Tibial nerve (tissue), 4 donors: Measurements from ENCODE around the gene SOX18. TPM values are rescaled to one million over a fixed set of nuclear protein-coding genes. Genes with fewer than 3 reads are reported as not detected.

Experiments
- DNase-seq, 2 donors: peaks; one replicate each; pipeline ENCODE4 v3.0.0-alpha.2; 2019; ENCODE audit warnings: low spot score in 2 of 2
- H3K27ac ChIP-seq, 4 donors: fragments of 200-600 bp; sonication (generic) in 3 of 4; one replicate each; pipeline ENCODE4 v1.5.1; 2017 to 2019; ENCODE audit warnings: mild to moderate bottlenecking in 1 of 4
- H3K27me3 ChIP-seq, 2 donors: fragments of 200-600 bp; sonication (generic) in 1 of 2; one replicate each; pipeline versions ENCODE4 v1.5.1 to v1.6.0; 2017 to 2019
- H3K36me3 ChIP-seq, 3 donors: fragments of 200-600 bp; sonication (generic); one replicate each; pipeline ENCODE4 v1.5.1; 2018 to 2019
- H3K4me1 ChIP-seq, 4 donors: fragments of 200-600 bp; sonication (generic) in 3 of 4; one replicate each; pipeline ENCODE4 v1.5.1; 2017 to 2019
- H3K4me3 ChIP-seq, 4 donors: fragments of 200-600 bp; sonication (generic) in 3 of 4; one replicate each; pipeline ENCODE4 v1.5.1; 2017 to 2019; ENCODE audit warnings: mild to moderate bottlenecking in 1 of 4, moderate library complexity in 1 of 4
- H3K9me3 ChIP-seq, 4 donors: fragments of 200-600 bp; sonication (generic) in 3 of 4; one replicate each; pipeline ENCODE4 v1.5.1; 2017 to 2019
- CTCF ChIP-seq, 5 experiments: fragments of 200-600 bp in 3 of 5; fragments of 450-650 bp in 2 of 5; sonication (generic) in 3 of 5; IDR thresholded peaks; one replicate each; pipeline ENCODE4 v1.5.1; 2016 to 2019; ENCODE audit warnings: antibody characterized with exemption in 5 of 5, mild to moderate bottlenecking in 3 of 5, moderate library complexity in 2 of 5
- EP300 ChIP-seq, 2 donors: sonication (generic); formaldehyde crosslinking; IDR thresholded peaks; one replicate each; pipeline ENCODE4 v1.6.1; 2017; ENCODE audit warnings: antibody characterized with exemption in 2 of 2, mild to moderate bottlenecking in 1 of 2
- POLR2A ChIP-seq, 2 donors: fragments of 450-650 bp; IDR thresholded peaks; one replicate each; pipeline ENCODE4 v1.6.1; 2017; ENCODE audit warnings: antibody characterized with exemption in 2 of 2, mild to moderate bottlenecking in 2 of 2, moderate library complexity in 2 of 2
- WGBS, 2 donors: methylation state at CpG; one replicate each; pipeline ENCODE4 v1.1.5; 2018; 5-methylcytosine and 5-hydroxymethylcytosine counted together
- total RNA-seq, 4 donors: library from RNA; depleted of rRNA; stranded (reverse); fragments of >200 nt; gene quantifications; one replicate each; pipeline ENCODE4 v1.1.0, GENCODE V29; 2016

SOX18 gene
- total RNA-seq, 4 donors from 2014 or later, result 4.6 to 44.6 (median 21.4) TPM

GRCh38 chr20:64043768-64044167 is 5.7 kb downstream of the SOX18 start:
- peaks cover 0 to 49% (median 22%) of the 10 kb centered on the region in 4 donors for H3K4me1 ChIP-seq
- peaks cover 0 to 87% of the 10 kb centered on the region in 2 donors for H3K27me3 ChIP-seq
- no peak for DNase-seq
- H3K4me3 ChIP-seq, result no peak overlapping the region
- TF ChIP-seq POLR2A (IDR thresholded peaks at IDR 0.05), result no peak
- no peak for TF ChIP-seq EP300 (IDR thresholded peaks at IDR 0.05)
- TF ChIP-seq CTCF (IDR thresholded peaks at IDR 0.05), result no peak
- no peaks in the 10 kb centered on the region for H3K9me3 ChIP-seq
- WGBS, 2 donors, result 84 to 85% methylated on average over 9 of the region's 9 CpGs
- H3K27ac ChIP-seq, result no peak overlapping the region
- H3K36me3 ChIP-seq, result no peaks in the 10 kb centered on the region

GRCh38 chr20:64042054-64042781 is 7.2 kb downstream of the SOX18 start:
- H3K4me3 ChIP-seq, result peak overlapping the region; percentile 5 to 50 (median 38)
- 1 to 4% methylated on average over 24 to 26 of the region's 55 CpGs for WGBS, 2 donors
- H3K4me1 ChIP-seq, result peaks cover 0 to 50% (median 27%) of the 10 kb centered on the region in 4 donors

GRCh38 chr20:64041781-64042053 is 7.7 kb downstream of the SOX18 start:
- 2 to 8% methylated on average over 11 of the region's 11 CpGs for WGBS, 2 donors
- no peaks in the 10 kb centered on the region for H3K36me3 ChIP-seq
- H3K4me3 ChIP-seq, result peak overlapping the region in 2 of 4 donors; percentile 33 to 50
- DNase-seq, result no peak
- TF ChIP-seq EP300 (IDR thresholded peaks at IDR 0.05), result no peak
- TF ChIP-seq CTCF (IDR thresholded peaks at IDR 0.05), result no peak
- TF ChIP-seq POLR2A (IDR thresholded peaks at IDR 0.05), result no peak
- H3K4me1 ChIP-seq, result peaks cover 0 to 50% (median 27%) of the 10 kb centered on the region in 4 donors
- no peaks in the 10 kb centered on the region for H3K9me3 ChIP-seq
- peak overlapping the region in 1 of 4 donors; percentile 75 for H3K27ac ChIP-seq
- peaks cover 0 to 91% of the 10 kb centered on the region in 2 donors for H3K27me3 ChIP-seq

More at GRCh38 chr20:64042054-64042781, 7.2 kb downstream of the SOX18 start:
- Histone ChIP-seq H3K36me3 (no peaks in the 10 kb centered on the region), H3K27ac (peak overlapping the region in 3 of 4 donors; percentile 55 to 75 (median 69)), H3K9me3 (no peaks in the 10 kb centered on the region), H3K27me3 (peaks cover 0 to 91% of the 10 kb centered on the region in 2 donors)
- TF ChIP-seq POLR2A (IDR thresholded peaks at IDR 0.05) (no peak), EP300 (IDR thresholded peaks at IDR 0.05) (no peak), CTCF (IDR thresholded peaks at IDR 0.05) (no peak)
- DNase-seq, result no peak

GRCh38 chr20:64041040-64041780 is 8.2 kb downstream of the SOX18 start:
- peaks cover 0 to 87% of the 10 kb centered on the region in 2 donors for H3K27me3 ChIP-seq
- TF ChIP-seq CTCF (IDR thresholded peaks at IDR 0.05) (no peak), POLR2A (IDR thresholded peaks at IDR 0.05) (no peak), EP300 (IDR thresholded peaks at IDR 0.05) (no peak)
- no peaks in the 10 kb centered on the region for H3K9me3 ChIP-seq
- peaks cover 0 to 50% (median 27%) of the 10 kb centered on the region in 4 donors for H3K4me1 ChIP-seq
- H3K4me3 ChIP-seq, result peak overlapping the region in 1 of 4 donors; percentile 50
- DNase-seq, result no peak
- peaks cover 0 to 3% (median 0%) of the 10 kb centered on the region in 3 donors for H3K36me3 ChIP-seq
- peak overlapping the region in 1 of 4 donors; percentile 75 for H3K27ac ChIP-seq
- 46 to 52% methylated on average over 12 to 15 of the region's 15 CpGs for WGBS, 2 donors
